Ishikawa (cell line): ENCODE data around the gene AATK.

Source experiments
- CEBPB ChIP-seq: IDR thresholded peaks from 2 replicates; pipeline ENCODE4 v1.6.1; 2012
- CREB1 ChIP-seq: IDR thresholded peaks from 2 replicates; pipeline ENCODE4 v1.6.1; 2012; ENCODE audit warnings: low read depth
- EGR1 ChIP-seq: IDR thresholded peaks from 2 replicates; pipeline ENCODE4 v1.6.1; 2012
- EP300 ChIP-seq: IDR thresholded peaks from 2 replicates; pipeline ENCODE4 v1.6.1; 2012; ENCODE audit warnings: borderline replicate concordance
- FOXM1 ChIP-seq: IDR thresholded peaks from 2 replicates; pipeline ENCODE4 v1.6.1; 2012; ENCODE audit warnings: low read depth, borderline replicate concordance
- NFIC ChIP-seq: IDR thresholded peaks from 2 replicates; pipeline ENCODE4 v1.6.1; 2012
- RAD21 ChIP-seq: IDR thresholded peaks from 2 replicates; pipeline ENCODE4 v1.6.1; 2012; ENCODE audit warnings: low read depth
- REST ChIP-seq: IDR thresholded peaks from 2 replicates; pipeline ENCODE4 v1.6.1; 2012; ENCODE audit warnings: low read depth, mild to moderate bottlenecking
- TAF1 ChIP-seq: IDR thresholded peaks from 2 replicates; pipeline ENCODE4 v1.6.1; 2012; ENCODE audit warnings: low read depth, mild to moderate bottlenecking
- TCF12 ChIP-seq: IDR thresholded peaks from 2 replicates; pipeline ENCODE4 v1.6.1; 2012; ENCODE audit warnings: low read depth
- TEAD4 ChIP-seq: IDR thresholded peaks from 2 replicates; pipeline ENCODE4 v1.6.1; 2012
- YY1 ChIP-seq: IDR thresholded peaks from 2 replicates; pipeline ENCODE4 v1.6.1; 2012; ENCODE audit warnings: low read depth
- ZBTB7A ChIP-seq: IDR thresholded peaks from 2 replicates; pipeline ENCODE4 v1.6.1; 2012; ENCODE audit warnings: low read depth
- TF ChIP-seq, protein P1 (sequence below): IDR thresholded peaks from 2 replicates; pipeline ENCODE4 v1.6.1; 2012
- TF ChIP-seq, protein P2 (sequence below): IDR thresholded peaks from 2 replicates; pipeline ENCODE4 v1.6.1; 2012

Gene AATK

GRCh38 chr17:81206166-81206565 is 40.1 kb upstream of the AATK start:
- TF ChIP-seq NFIC (no peak), ZBTB7A (no peak), EGR1 (no peak), TCF12 (no peak), EP300 (no peak), CREB1 (no peak), TAF1 (no peak), RAD21 (no peak), CEBPB (no peak), FOXM1 (no peak), YY1 (no peak)
- TF ChIP-seq, protein P1, sequence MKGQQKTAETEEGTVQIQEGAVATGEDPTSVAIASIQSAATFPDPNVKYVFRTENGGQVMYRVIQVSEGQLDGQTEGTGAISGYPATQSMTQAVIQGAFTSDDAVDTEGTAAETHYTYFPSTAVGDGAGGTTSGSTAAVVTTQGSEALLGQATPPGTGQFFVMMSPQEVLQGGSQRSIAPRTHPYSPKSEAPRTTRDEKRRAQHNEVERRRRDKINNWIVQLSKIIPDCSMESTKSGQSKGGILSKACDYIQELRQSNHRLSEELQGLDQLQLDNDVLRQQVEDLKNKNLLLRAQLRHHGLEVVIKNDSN = no peak

DNA sequence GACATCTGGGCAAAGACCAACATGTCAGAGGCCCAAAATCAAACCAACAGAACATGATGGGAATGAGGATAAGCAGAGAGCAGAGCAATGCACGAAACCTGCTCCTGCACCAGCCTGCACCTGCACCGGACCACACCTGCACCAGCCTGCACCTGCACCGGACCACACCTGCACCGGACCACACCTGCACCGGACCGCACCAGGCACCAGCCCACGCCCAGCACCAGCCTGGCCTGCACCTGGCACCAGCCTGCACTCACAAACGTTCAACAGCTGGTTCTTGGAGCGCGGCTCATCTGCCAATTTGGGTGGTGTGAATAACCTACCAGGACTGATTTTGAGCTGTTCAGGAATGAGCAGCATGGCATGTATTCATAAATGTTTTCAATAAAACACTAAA is 38.6 kb upstream of the AATK start:
- TF ChIP-seq CEBPB = no peak
- TF ChIP-seq REST = no peak
- TF ChIP-seq RAD21 = no peak
- no peak for TF ChIP-seq NFIC
- no peak for TF ChIP-seq EGR1
- TF ChIP-seq ZBTB7A = no peak
- TF ChIP-seq TCF12 = no peak
- no peak for TF ChIP-seq CREB1
- no peak for TF ChIP-seq YY1
- no peak for TF ChIP-seq TEAD4
- no peak for TF ChIP-seq EP300

DNA sequence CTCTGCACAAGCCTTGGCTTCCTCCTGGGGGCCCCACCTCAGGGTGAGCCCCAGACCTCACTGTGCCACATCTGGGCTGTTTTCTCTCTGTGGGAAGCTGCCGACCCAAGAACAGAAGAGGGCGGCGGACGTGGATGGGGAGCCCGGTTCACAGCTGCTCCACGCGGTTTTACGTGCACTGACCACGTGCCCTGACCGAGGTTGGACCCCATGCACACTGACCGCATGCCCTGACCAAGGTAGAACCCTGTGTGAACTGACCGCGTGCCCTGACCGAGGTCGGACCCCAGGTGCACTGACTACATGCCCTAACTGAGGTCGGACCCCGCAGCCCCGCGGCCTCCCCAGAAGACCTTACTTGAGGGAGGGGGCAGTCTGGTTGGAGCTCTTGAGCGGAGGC is 37.1 kb upstream of the AATK start:
- TF ChIP-seq EP300 = no peak
- TF ChIP-seq YY1 = no peak
- TF ChIP-seq NFIC = no peak
- no peak for TF ChIP-seq REST
- TF ChIP-seq TCF12 = no peak
- no peak for TF ChIP-seq FOXM1
- no peak for TF ChIP-seq RAD21
- TF ChIP-seq TEAD4 = no peak
- TF ChIP-seq CREB1 = no peak
- TF ChIP-seq TAF1 = no peak
- no peak for TF ChIP-seq ZBTB7A
- TF ChIP-seq EGR1 = no peak
- TF ChIP-seq, protein P2, sequence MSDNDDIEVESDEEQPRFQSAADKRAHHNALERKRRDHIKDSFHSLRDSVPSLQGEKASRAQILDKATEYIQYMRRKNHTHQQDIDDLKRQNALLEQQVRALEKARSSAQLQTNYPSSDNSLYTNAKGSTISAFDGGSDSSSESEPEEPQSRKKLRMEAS = no peak
- TF ChIP-seq, protein P1 = no peak
- TF ChIP-seq CEBPB = no peak

- TF ChIP-seq, protein P1 = no peak
- no peak for TF ChIP-seq CEBPB
- no peak for TF ChIP-seq EGR1
- TF ChIP-seq TCF12 = no peak
- no peak for TF ChIP-seq NFIC
These were observed 36.3 kb upstream of the AATK start for GRCh38 chr17:81202318-81202717.

DNA sequence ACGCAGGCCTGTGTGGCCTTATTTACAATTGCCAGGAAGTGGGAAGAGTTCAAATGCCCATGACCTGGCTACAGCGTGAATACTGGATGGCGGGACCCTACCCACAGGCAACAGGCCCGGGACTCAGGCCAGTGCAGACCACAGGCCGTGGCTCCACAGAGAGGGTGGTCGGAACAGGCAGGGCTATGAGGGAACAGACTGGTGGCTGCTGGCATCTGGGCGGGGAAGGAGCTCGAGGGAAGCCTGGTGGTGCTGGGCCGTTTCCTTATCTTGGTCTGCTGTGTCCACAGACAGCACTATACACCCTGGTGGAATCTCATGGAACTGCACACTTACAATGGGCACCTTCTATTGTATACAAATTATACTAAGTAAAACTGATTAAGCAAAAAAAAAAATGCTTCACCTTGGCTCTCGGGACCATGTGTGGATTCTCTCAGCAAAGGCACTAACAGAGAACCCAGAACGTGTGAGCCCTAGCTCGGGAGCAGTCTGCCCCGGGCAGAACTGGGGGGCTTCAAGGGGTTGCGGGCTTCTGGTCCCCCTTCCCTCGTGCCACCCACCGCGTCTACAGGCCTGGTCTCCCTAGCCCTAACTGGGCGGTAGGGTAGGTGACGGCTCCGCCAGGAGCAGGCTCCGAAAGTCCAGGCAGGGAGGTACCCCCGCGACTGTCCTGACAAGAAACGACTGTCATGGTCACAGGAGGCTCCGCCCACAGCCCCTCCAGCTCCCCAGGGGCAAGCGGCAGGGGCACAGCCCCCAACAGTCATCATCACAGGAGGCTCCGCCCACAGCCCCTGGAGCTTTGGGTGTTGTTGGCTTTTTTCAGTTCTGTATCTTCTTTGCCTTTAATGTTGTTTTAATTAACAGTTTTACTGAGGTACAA is 34.9 kb upstream of the AATK start:
- TF ChIP-seq NFIC = no peak
- TF ChIP-seq RAD21 = peak; percentile 45

GRCh38 chr17:81200201-81200600 is 34.2 kb upstream of the AATK start:
- TF ChIP-seq RAD21 = no peak
- no peak for TF ChIP-seq TCF12
- TF ChIP-seq, protein P2 = no peak
- no peak for TF ChIP-seq CEBPB
- no peak for TF ChIP-seq NFIC
- TF ChIP-seq TEAD4 = no peak
